ENCODE data around the gene NTRK2.

NTRK2 gene

DNA sequence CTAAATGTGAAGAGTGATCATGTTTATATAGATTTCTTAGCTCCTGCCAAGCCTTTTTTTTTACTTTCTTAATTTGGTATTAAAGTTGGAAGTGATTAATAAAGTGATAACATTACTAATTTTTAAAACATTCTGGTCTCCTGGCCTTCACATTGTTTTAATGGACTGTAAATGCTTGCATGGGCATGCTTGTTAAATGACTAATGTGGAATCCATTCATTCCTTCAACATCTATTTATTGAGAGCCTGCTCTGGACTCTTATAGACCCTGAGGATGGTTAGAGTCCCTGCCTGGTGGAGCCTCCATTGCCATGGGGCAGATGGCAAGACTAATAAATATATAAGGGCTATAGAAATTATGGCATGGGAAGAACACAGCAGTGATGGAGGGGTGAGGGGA, 103.5 kb downstream of the NTRK2 start:
- H3K4me3 ChIP-seq (ENCODE audit: control insufficient read depth in 1 of 7, extremely low read depth in 1 of 7, insufficient read depth in 4 of 7, low read depth in 2 of 7, low read length in 6 of 7) = no peak overlapping the region

DNA sequence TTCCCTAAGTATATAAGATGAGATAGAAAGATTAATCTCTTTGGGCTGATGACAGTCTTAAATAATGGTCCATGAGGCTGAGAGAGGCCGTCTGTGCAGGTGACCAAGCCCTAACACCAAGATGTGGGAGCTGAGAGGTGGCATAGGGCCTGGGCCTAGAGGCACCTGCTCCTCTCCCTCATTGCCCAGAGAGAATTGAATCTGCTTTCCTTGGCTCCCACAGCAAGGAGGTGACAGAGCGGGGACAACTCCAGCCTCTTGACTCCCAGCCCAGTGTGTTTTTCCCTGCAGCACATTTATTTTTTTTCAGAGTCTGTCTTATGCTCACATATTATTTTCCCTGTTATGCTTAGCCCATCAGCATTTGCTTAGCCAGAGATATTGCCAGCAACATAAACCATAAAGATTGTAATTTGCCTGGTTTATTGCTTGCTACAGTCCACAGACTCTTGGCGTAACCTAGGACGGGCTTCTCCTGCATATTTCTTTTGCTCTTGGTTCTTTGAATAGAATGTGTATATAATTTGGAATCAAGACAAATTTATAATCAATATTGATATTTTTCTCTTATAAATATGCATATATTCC, 105.6 kb downstream of the NTRK2 start:
- no peak overlapping the region for H3K27ac ChIP-seq (ENCODE audit: insufficient read depth in 1 of 2, low read depth in 1 of 2, low read length in 2 of 2, poor library complexity in 1 of 2, severe bottlenecking in 2 of 2)
- no peaks in the 10 kb centered on the region for H3K9me3 ChIP-seq (ENCODE audit: control extremely low read depth in 1 of 5, control insufficient read depth in 4 of 5, insufficient read depth in 2 of 5, low read depth in 1 of 5, low read length in 4 of 5)
- H3K4me3 ChIP-seq (ENCODE audit: control insufficient read depth in 1 of 7, extremely low read depth in 1 of 7, insufficient read depth in 4 of 7, low read depth in 2 of 7, low read length in 6 of 7) = no peak overlapping the region
- POLR2A ChIA-PET = no interaction called here
- CTCF ChIA-PET = no interaction called here
- WGBS (ENCODE audit: insufficient coverage) = 100% methylated on average over 2 of the region's 4 CpGs
- no peaks in the 10 kb centered on the region for H3K4me1 ChIP-seq (ENCODE audit: control extremely low read depth in 1 of 4, control insufficient read depth in 4 of 4, insufficient read depth in 4 of 4, low read length in 3 of 4)
- H3K36me3 ChIP-seq (ENCODE audit: control insufficient read depth in 4 of 4, insufficient read depth in 4 of 4, low read length in 3 of 4) = no peaks in the 10 kb centered on the region
- DNase-seq = no peak
- peaks cover 0 to 24% (median 7%) of the 10 kb centered on the region in 5 experiments for H3K27me3 ChIP-seq (replicated peaks in 2 of 5; ENCODE audit: control insufficient read depth in 4 of 5, insufficient read depth in 5 of 5, low read length in 4 of 5)

More for the DNA sequence above, 103.5 kb downstream of the NTRK2 start:
- peaks cover 0 to 13% (median 3%) of the 10 kb centered on the region in 5 experiments for H3K27me3 ChIP-seq (replicated peaks in 2 of 5; ENCODE audit: control insufficient read depth in 4 of 5, insufficient read depth in 5 of 5, low read length in 4 of 5)
- ChIA-PET POLR2A (no interaction called here), CTCF (no interaction called here)
- H3K27ac ChIP-seq (ENCODE audit: insufficient read depth in 1 of 2, low read depth in 1 of 2, low read length in 2 of 2, poor library complexity in 1 of 2, severe bottlenecking in 2 of 2) = no peak overlapping the region
- H3K36me3 ChIP-seq (ENCODE audit: control insufficient read depth in 4 of 4, insufficient read depth in 4 of 4, low read length in 3 of 4) = no peaks in the 10 kb centered on the region
- DNase-seq = no peak
- no peaks in the 10 kb centered on the region for H3K4me1 ChIP-seq (ENCODE audit: control extremely low read depth in 1 of 4, control insufficient read depth in 4 of 4, insufficient read depth in 4 of 4, low read length in 3 of 4)
- H3K9me3 ChIP-seq (ENCODE audit: control extremely low read depth in 1 of 5, control insufficient read depth in 4 of 5, insufficient read depth in 2 of 5, low read depth in 1 of 5, low read length in 4 of 5) = no peaks in the 10 kb centered on the region

DNA sequence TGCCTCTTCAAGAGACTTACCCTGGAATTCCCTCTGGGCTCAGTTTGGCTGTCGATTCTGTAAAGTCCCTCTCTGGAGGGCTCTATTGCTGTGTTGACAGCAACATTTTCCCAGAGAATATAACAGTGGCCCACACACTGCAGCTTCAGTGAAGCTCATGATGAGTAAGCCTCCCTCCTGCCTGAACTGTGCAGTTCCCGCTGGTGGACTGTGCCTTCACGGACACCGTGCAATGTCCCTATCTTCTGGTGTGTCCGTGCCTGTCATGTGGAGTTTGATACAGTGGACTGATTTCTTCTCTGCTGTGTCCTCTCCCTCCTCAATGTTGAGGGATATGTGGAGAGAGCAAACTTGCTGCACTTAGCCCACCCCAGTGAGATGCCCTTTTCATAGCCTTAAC, 109.0 kb downstream of the NTRK2 start:
- no peak overlapping the region for H3K27ac ChIP-seq (ENCODE audit: insufficient read depth in 1 of 2, low read depth in 1 of 2, low read length in 2 of 2, poor library complexity in 1 of 2, severe bottlenecking in 2 of 2)
- H3K4me1 ChIP-seq (ENCODE audit: control extremely low read depth in 1 of 4, control insufficient read depth in 4 of 4, insufficient read depth in 4 of 4, low read length in 3 of 4) = no peaks in the 10 kb centered on the region
- CTCF ChIA-PET = interaction anchor here (1.2 to 1.5 kb wide), 2 partner anchors 23 to 382 kb away, joined by 4 read pairs; no protein-coding TSS in a partner anchor
- H3K9me3 ChIP-seq (ENCODE audit: control extremely low read depth in 1 of 5, control insufficient read depth in 4 of 5, insufficient read depth in 2 of 5, low read depth in 1 of 5, low read length in 4 of 5) = no peaks in the 10 kb centered on the region
- no peaks in the 10 kb centered on the region for H3K36me3 ChIP-seq (ENCODE audit: control insufficient read depth in 4 of 4, insufficient read depth in 4 of 4, low read length in 3 of 4)
- DNase-seq = no peak
- 87% methylated on average over 3 of the region's 5 CpGs for WGBS (ENCODE audit: insufficient coverage)
- peaks cover 0 to 43% (median 14%) of the 10 kb centered on the region in 5 experiments for H3K27me3 ChIP-seq (replicated peaks in 2 of 5; ENCODE audit: control insufficient read depth in 4 of 5, insufficient read depth in 5 of 5, low read length in 4 of 5)
- POLR2A ChIA-PET = no interaction called here
- H3K4me3 ChIP-seq (ENCODE audit: control insufficient read depth in 1 of 7, extremely low read depth in 1 of 7, insufficient read depth in 4 of 7, low read depth in 2 of 7, low read length in 6 of 7) = no peak overlapping the region

DNA sequence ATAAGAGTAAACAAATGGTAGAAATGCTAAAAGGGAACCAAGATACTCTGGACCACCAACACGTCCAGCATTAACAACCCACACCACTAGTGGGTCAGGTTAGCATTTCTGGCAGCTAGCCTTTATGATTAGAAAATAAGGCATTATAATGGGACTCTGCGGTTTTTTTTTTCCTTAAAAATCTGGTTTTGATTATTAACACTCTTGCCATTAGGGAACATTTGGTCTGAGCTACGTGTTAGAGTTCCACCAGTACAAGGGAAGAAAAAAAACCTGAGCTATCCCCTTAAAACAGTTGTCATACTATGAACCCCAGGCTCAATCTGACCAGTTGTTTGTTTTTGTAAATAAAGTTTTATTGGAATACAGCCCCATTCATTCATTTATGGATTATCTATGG, 110.4 kb downstream of the NTRK2 start:
- peaks cover 0 to 50% (median 18%) of the 10 kb centered on the region in 5 experiments for H3K27me3 ChIP-seq (replicated peaks in 2 of 5; ENCODE audit: control insufficient read depth in 4 of 5, insufficient read depth in 5 of 5, low read length in 4 of 5)
- no peak for DNase-seq
- H3K4me1 ChIP-seq (ENCODE audit: control extremely low read depth in 1 of 4, control insufficient read depth in 4 of 4, insufficient read depth in 4 of 4, low read length in 3 of 4) = no peaks in the 10 kb centered on the region
- CTCF ChIA-PET = interaction anchor here (0.8 to 4.2 kb wide), 6 partner anchors 10 to 646 kb away, joined by 3 to 43 read pairs (median 4); no protein-coding TSS in a partner anchor
- POLR2A ChIA-PET = no interaction called here
- H3K9me3 ChIP-seq (ENCODE audit: control extremely low read depth in 1 of 5, control insufficient read depth in 4 of 5, insufficient read depth in 2 of 5, low read depth in 1 of 5, low read length in 4 of 5) = no peaks in the 10 kb centered on the region
- H3K27ac ChIP-seq (ENCODE audit: insufficient read depth in 1 of 2, low read depth in 1 of 2, low read length in 2 of 2, poor library complexity in 1 of 2, severe bottlenecking in 2 of 2) = no peak overlapping the region
- H3K4me3 ChIP-seq (ENCODE audit: control insufficient read depth in 1 of 7, extremely low read depth in 1 of 7, insufficient read depth in 4 of 7, low read depth in 2 of 7, low read length in 6 of 7) = no peak overlapping the region
- no peaks in the 10 kb centered on the region for H3K36me3 ChIP-seq (ENCODE audit: control insufficient read depth in 4 of 4, insufficient read depth in 4 of 4, low read length in 3 of 4)
- no CpG with 5 or more reads among the region's 3 CpGs for WGBS (ENCODE audit: insufficient coverage)

DNA sequence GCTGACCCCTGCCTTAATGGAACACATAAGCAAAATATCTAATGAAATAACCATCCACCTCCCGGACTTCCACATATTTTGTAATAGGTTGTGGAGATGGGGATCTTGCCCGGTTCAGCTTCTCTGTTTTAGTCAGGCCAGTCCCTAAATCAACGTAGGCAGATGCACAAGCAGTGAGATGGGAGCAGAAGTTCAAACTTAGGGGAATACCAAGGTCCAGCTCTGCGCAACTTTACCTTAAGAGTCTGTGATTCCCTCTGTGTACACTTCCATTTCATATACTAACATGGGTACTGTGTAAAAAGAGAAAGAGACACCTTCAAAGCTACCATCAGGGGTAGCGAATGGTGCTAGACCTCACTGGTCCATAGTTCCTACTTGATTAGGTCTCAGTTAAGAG, 110.9 kb downstream of the NTRK2 start:
- H3K4me3 ChIP-seq (ENCODE audit: control insufficient read depth in 1 of 7, extremely low read depth in 1 of 7, insufficient read depth in 4 of 7, low read depth in 2 of 7, low read length in 6 of 7) = no peak overlapping the region
- no peak for DNase-seq
- H3K27me3 ChIP-seq (replicated peaks in 2 of 5; ENCODE audit: control insufficient read depth in 4 of 5, insufficient read depth in 5 of 5, low read length in 4 of 5) = peaks cover 0 to 50% (median 18%) of the 10 kb centered on the region in 5 experiments
- ChIA-PET POLR2A (no interaction called here), CTCF (interaction anchor here (0.8 to 4.2 kb wide), 7 partner anchors 9 to 645 kb away, joined by 3 to 43 read pairs (median 3); no protein-coding TSS in a partner anchor)
- no CpG with 5 or more reads among the region's 5 CpGs for WGBS (ENCODE audit: insufficient coverage)
- no peak overlapping the region for H3K27ac ChIP-seq (ENCODE audit: insufficient read depth in 1 of 2, low read depth in 1 of 2, low read length in 2 of 2, poor library complexity in 1 of 2, severe bottlenecking in 2 of 2)
- no peaks in the 10 kb centered on the region for H3K9me3 ChIP-seq (ENCODE audit: control extremely low read depth in 1 of 5, control insufficient read depth in 4 of 5, insufficient read depth in 2 of 5, low read depth in 1 of 5, low read length in 4 of 5)
- no peaks in the 10 kb centered on the region for H3K36me3 ChIP-seq (ENCODE audit: control insufficient read depth in 4 of 4, insufficient read depth in 4 of 4, low read length in 3 of 4)
- no peaks in the 10 kb centered on the region for H3K4me1 ChIP-seq (ENCODE audit: control extremely low read depth in 1 of 4, control insufficient read depth in 4 of 4, insufficient read depth in 4 of 4, low read length in 3 of 4)

DNA sequence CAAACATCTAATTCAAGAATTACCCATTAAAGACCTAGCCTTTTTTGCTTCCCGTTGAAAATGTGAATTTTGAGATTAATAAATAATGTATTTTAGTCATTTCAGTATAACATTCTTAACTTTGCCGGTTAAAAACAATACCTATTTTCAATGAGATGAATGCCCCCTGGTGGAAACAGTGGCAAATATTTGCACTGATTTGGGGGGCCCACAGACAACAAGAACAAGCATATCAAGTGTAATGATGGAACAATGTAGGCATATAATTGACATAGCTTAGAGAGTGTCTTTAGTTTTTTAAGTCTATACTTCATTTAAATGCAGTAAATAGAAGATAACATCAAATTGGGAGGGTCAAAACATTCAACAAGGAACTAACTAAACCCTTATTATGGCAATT, 111.9 kb downstream of the NTRK2 start:
- no peak overlapping the region for H3K4me3 ChIP-seq (ENCODE audit: control insufficient read depth in 1 of 7, extremely low read depth in 1 of 7, insufficient read depth in 4 of 7, low read depth in 2 of 7, low read length in 6 of 7)
- POLR2A ChIA-PET = no interaction called here
- no peaks in the 10 kb centered on the region for H3K36me3 ChIP-seq (ENCODE audit: control insufficient read depth in 4 of 4, insufficient read depth in 4 of 4, low read length in 3 of 4)
- peak; percentile 21 to 54 (median 43) for DNase-seq
- CTCF ChIA-PET = interaction anchor here (0.7 to 4.2 kb wide), 11 partner anchors 13 to 384 kb away, joined by 3 to 43 read pairs (median 3); no protein-coding TSS in a partner anchor
- no peaks in the 10 kb centered on the region for H3K9me3 ChIP-seq (ENCODE audit: control extremely low read depth in 1 of 5, control insufficient read depth in 4 of 5, insufficient read depth in 2 of 5, low read depth in 1 of 5, low read length in 4 of 5)
- WGBS (ENCODE audit: insufficient coverage) = no CpG with 5 or more reads among the region's 2 CpGs
- no peak overlapping the region for H3K27ac ChIP-seq (ENCODE audit: insufficient read depth in 1 of 2, low read depth in 1 of 2, low read length in 2 of 2, poor library complexity in 1 of 2, severe bottlenecking in 2 of 2)
- no peaks in the 10 kb centered on the region for H3K4me1 ChIP-seq (ENCODE audit: control extremely low read depth in 1 of 4, control insufficient read depth in 4 of 4, insufficient read depth in 4 of 4, low read length in 3 of 4)
- peaks cover 0 to 50% (median 18%) of the 10 kb centered on the region in 5 experiments for H3K27me3 ChIP-seq (replicated peaks in 2 of 5; ENCODE audit: control insufficient read depth in 4 of 5, insufficient read depth in 5 of 5, low read length in 4 of 5)

DNA sequence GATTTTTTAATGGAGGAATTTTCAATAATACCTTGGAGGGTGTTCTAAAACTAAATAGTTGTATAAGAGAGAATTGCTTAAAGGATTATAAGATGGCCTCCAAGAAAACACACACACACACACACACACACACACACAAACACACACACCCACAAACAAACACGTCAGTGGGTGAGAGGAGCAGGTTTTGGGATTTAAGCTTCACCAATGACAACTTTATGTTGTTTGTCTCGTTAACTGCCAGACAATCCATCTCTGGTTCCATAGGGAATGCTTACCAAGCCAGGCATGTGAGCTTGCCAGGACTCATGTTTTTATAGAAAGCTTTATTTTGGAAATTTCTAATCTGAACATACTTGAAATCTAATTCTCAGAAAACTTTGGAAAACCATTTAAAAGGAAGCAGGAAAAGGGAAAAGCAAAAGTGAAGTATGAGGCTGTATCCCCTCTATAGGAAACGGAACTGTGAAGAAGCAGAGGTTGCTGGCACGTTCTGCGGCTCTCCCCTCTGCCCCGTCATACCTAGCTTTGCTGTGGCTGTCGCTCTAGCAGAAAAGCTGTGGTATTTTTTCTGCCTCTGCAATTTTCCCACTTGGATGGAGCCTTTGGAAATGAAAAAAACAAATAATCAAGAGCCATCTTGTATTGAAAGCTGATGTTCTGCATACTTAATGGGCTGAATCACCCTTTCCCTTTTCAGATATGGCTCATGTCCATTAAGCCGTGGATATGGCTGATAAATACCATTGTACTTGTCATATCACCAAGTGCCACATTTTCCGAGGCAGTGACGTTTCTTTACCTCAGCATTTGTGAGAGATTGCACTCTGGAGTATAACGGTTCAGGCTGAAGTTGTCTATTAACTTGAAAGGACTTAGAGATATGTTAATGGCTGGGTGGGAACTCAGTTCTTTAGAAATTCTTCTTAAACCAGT, 112.7 kb downstream of the NTRK2 start:
- DNase-seq = no peak
- H3K36me3 ChIP-seq (ENCODE audit: control insufficient read depth in 4 of 4, insufficient read depth in 4 of 4, low read length in 3 of 4) = no peaks in the 10 kb centered on the region
- CTCF ChIA-PET = interaction anchor here (0.7 to 4.2 kb wide), 12 partner anchors 9 to 385 kb away, joined by 3 to 43 read pairs (median 3); no protein-coding TSS in a partner anchor
- no peaks in the 10 kb centered on the region for H3K9me3 ChIP-seq (ENCODE audit: control extremely low read depth in 1 of 5, control insufficient read depth in 4 of 5, insufficient read depth in 2 of 5, low read depth in 1 of 5, low read length in 4 of 5)
- no peaks in the 10 kb centered on the region for H3K4me1 ChIP-seq (ENCODE audit: control extremely low read depth in 1 of 4, control insufficient read depth in 4 of 4, insufficient read depth in 4 of 4, low read length in 3 of 4)
- H3K4me3 ChIP-seq (ENCODE audit: control insufficient read depth in 1 of 7, extremely low read depth in 1 of 7, insufficient read depth in 4 of 7, low read depth in 2 of 7, low read length in 6 of 7) = no peak overlapping the region
- H3K27me3 ChIP-seq (replicated peaks in 2 of 5; ENCODE audit: control insufficient read depth in 4 of 5, insufficient read depth in 5 of 5, low read length in 4 of 5) = peaks cover 0 to 45% (median 18%) of the 10 kb centered on the region in 5 experiments
- POLR2A ChIA-PET = no interaction called here
- no peak overlapping the region for H3K27ac ChIP-seq (ENCODE audit: insufficient read depth in 1 of 2, low read depth in 1 of 2, low read length in 2 of 2, poor library complexity in 1 of 2, severe bottlenecking in 2 of 2)
- WGBS (ENCODE audit: insufficient coverage) = 84% methylated on average over 5 of the region's 11 CpGs
